Measurements from ENCODE around the gene TMEM222. TPM values are rescaled to one million over a fixed set of nuclear protein-coding genes. Genes with fewer than 3 reads are reported as not detected.

The TMEM222 gene
- total RNA-seq, 1 experiment from 2014 or later = 57.4 TPM

GRCh38 chr1:27364696-27365371, 42.9 kb downstream of the TMEM222 start:
- BruUV-seq (replicated peaks) = TSS peak; percentile 72
- POLR2A ChIA-PET (ENCODE audit: unreplicated experiment) = interaction anchor here (0.6 kb wide), 2 partner anchors 206 to 1141 kb away, joined by 3 read pairs; partner anchors contain the start of gene RCC1
- H2AFZ ChIP-seq (ENCODE audit: low read length) = peak overlapping the region; percentile 90

GRCh38 chr1:27365372-27366112, 43.6 kb downstream of the TMEM222 start:
- Histone ChIP-seq H3K36me3 (ENCODE audit: low read depth, low read length) (no peaks in the 10 kb centered on the region), H3K9ac (ENCODE audit: low read length) (peak overlapping the region; percentile 93), H3K4me3 (ENCODE audit: low read length) (peak overlapping the region; percentile 89), H3K27ac (ENCODE audit: low read length) (peak overlapping the region; percentile 55), H3K9me2 (replicated peaks; ENCODE audit: low read length) (no peaks in the 10 kb centered on the region), H3K4me2 (ENCODE audit: low read length) (peak overlapping the region; percentile 97), H3K79me2 (ENCODE audit: low read length) (peaks cover 10% of the 10 kb centered on the region), H4K20me1 (ENCODE audit: low read length) (no peaks in the 10 kb centered on the region), H2AFZ (ENCODE audit: low read length) (peak overlapping the region; percentile 90), H3K27me3 (ENCODE audit: low read length) (no peaks in the 10 kb centered on the region), H3K4me1 (ENCODE audit: insufficient read depth, low read length) (peaks cover 13% of the 10 kb centered on the region), H3K9me3 (ENCODE audit: low read length) (no peaks in the 10 kb centered on the region), H3F3A (ENCODE audit: low read length, unreplicated experiment) (no peaks in the 10 kb centered on the region)
- ChIA-PET POLR2A (ENCODE audit: unreplicated experiment) (interaction anchor here (0.6 kb wide), 3 partner anchors 23 to 1140 kb away, joined by 3 to 21 read pairs (median 3); partner anchors contain the start of gene RCC1), CTCF (interaction anchor here (0.5 to 2.5 kb wide), 5 partner anchors 30 to 398 kb away, joined by 5 to 16 read pairs (median 11); no protein-coding TSS in a partner anchor)
- intact Hi-C loops (cut with micrococcal nuclease) = loop anchor here (2.0 kb wide), 2 partner anchors 23 to 43 kb away; partner anchors contain the start of gene TMEM222
- DNase-seq (peak; percentile 79), ATAC-seq (peak; percentile 61)
- no peak for TF ChIP-seq CTCF (conservative IDR thresholded peaks at IDR 0.05; ENCODE audit: low read depth, low read length)
- TF ChIP-seq EZH2phosphoT487 (IDR thresholded peaks at IDR 0.05; ENCODE audit: borderline replicate concordance, low read length) = no peak
- no peak for TF ChIP-seq EZH2 (IDR thresholded peaks at IDR 0.05; ENCODE audit: low read length, unreplicated experiment)
- no TSS peak for BruUV-seq (replicated peaks)

More at GRCh38 chr1:27364696-27365371, 42.9 kb downstream of the TMEM222 start:
- Histone ChIP-seq H3K4me3 (ENCODE audit: low read length) (peak overlapping the region; percentile 89), H4K20me1 (ENCODE audit: low read length) (no peaks in the 10 kb centered on the region), H3K4me1 (ENCODE audit: insufficient read depth, low read length) (peaks cover 13% of the 10 kb centered on the region), H3K79me2 (ENCODE audit: low read length) (peaks cover 10% of the 10 kb centered on the region), H3K4me2 (ENCODE audit: low read length) (peak overlapping the region; percentile 97), H3K27ac (ENCODE audit: low read length) (no peak overlapping the region), H3K9me3 (ENCODE audit: low read length) (no peaks in the 10 kb centered on the region), H3F3A (ENCODE audit: low read length, unreplicated experiment) (no peaks in the 10 kb centered on the region), H3K9ac (ENCODE audit: low read length) (no peak overlapping the region), H3K36me3 (ENCODE audit: low read depth, low read length) (no peaks in the 10 kb centered on the region; the same call in 1 of the 2 replicates), H3K27me3 (ENCODE audit: low read length) (no peaks in the 10 kb centered on the region), H3K9me2 (replicated peaks; ENCODE audit: low read length) (no peaks in the 10 kb centered on the region)
- TF ChIP-seq CTCF (conservative IDR thresholded peaks at IDR 0.05; ENCODE audit: low read depth, low read length) = no peak
- TF ChIP-seq EZH2 (IDR thresholded peaks at IDR 0.05; ENCODE audit: low read length, unreplicated experiment) = no peak
- no peak for TF ChIP-seq EZH2phosphoT487 (IDR thresholded peaks at IDR 0.05; ENCODE audit: borderline replicate concordance, low read length)
- DNase-seq = no peak
- ATAC-seq = no peak
- intact Hi-C loops (cut with micrococcal nuclease) = loop anchor here (2.0 kb wide), 1 partner anchor 24 kb away; no protein-coding TSS in a partner anchor
- CTCF ChIA-PET = interaction anchor here (2.5 kb wide), 1 partner anchor 65 kb away, joined by 11 read pairs; no protein-coding TSS in a partner anchor

Measured in PC-3 (cell line).